NCI-H1105 treated with DMSO at 0.1 percent for 48 hours (cell line): Measurements from ENCODE around the gene SLC35D2.
"Not testable (repeated sequence)": the region's sequence is repeated elsewhere in the genome, so short reads cannot be mapped to it uniquely, and the experiment has no call there.

ENCODE experiments used
- DNase-seq: peaks from one replicate; lab custom pipeline; 2025; lab: John Stamatoyannopoulos, UW

Gene SLC35D2

DNA sequence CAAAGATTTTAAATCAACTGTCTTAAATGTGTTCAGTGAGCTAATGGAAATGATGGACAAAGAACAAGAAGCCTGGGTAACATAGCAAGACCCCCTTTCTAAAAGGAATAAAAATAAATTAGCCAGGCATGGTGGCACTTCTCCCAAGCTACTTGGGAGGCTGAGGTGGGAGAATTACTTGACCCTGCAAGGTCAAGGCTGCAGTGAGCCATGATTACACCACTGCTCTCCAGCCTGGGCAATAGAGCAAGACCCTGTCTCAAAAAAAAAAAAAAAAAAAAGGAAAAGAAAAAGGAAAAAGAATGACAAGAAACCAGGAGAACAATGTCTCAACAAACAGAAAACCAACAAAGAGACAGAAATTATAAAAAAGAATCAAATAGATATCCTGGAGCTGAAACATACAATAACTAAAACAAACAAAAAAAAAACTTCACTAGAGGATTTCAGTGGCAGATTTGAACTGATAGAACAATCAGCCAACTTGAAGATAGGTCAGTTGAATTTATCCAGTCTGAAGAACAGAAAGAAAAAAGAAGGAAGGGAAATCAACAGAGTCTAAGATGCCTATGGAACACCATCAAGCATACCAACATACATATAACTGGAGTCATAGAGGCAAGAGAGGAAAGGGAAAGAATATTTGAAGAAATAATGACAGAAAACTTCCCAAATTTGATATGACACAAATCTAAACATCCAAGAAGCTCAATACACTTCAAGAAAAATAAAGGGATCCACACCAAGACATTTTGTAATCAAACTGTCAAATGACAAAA, 16.8 kb upstream of the SLC35D2 start:
- no peak for DNase-seq

DNA sequence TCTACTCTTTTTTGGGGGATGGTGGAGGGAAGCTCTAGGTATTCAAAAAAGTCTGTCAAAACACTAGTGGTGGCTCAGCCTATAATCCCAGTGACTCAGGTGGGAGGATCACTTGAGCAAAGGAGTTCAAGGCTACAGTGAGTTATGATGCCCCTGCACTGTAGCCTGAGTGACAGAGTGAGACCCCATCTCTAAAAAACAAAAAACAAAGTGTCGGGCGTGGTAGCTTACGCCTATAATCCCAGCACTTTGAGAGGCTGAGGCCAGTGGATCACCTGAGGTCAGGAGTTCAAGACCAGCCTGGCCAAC, 15.8 kb upstream of the SLC35D2 start:
- no peak for DNase-seq

DNA sequence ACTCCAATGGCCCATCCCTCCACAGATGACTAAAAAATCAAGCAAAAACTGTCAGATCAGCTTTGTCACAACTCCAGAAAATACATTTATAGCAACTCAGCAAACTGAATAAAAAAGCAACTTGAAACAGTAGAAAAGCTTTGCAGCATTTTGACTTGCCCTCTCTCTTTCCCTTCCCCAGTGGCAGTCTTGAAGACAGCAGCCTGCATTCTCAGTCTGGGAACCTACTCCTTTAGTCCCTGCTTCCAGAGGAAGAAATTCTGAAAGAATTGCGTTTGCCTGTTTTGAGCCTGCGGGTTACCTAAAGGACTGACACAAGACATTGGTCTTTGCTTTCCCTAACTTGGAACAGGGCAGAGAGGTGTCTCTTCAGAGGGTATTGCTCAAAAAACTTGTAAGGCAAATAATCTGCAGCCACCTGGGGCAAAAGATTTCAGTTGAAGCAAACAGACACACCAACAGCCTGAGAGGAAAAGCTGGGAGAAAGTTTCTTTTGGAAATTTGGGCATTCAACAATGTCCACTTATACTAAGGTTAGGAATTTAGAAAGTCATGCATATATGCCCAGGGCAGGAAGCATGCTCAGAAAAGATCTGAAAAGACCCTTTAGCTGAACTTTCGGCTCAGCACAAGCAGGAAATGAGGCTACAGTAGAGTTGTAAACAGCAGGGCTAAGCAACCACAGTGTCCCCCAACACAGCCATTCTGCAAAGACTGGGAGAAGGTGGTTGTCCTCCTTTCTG, 15.2 kb upstream of the SLC35D2 start:
- no peak for DNase-seq

DNA sequence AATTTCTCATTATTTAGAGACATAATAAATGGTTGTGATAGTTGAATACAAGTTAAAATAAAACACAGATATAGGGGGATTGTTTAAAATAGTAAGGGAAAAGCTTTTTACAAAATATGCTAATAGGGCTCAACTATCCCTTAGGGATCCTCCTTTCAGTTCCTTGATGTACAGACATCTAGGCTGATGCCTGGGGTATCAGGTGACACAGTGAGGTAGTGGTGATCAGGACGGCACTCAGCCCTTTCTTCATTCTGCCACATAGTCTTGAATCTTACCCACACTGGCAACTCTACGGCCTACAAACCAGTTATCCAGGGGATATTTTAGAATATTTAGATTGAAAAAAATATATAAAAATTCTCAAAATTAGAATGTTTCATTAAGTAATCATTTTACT, 12.5 kb upstream of the SLC35D2 start:
- no peak for DNase-seq

DNA sequence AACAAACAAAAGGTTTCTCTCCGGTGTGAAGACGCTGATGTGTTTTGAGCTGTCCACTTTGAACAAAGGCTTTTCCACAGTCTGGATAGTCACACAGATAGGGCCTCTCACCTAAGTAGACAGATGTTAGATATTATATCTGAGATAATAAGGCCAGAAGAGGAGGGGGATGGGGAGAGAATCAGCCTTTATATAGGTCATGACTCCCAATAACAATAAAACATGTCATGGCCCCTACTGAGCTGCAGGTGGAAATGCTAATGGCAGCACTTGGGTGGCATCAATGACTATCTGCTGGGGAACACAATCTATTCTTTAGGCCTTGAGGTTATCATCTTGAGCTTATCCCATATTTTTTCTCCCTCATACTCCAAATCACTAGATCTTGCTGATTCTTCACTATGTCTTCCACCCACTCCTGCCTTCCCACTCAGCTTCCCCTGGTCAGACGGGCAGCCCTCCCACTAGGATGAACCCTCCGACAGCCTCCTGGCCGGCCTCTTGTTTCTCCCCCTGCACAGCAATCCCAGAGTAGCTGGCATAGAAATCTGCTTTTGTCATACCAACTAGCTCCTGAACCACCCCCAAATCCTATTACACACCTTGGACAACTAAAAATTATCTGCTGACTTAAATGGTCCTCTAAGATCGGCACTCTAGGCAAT, 11.5 kb upstream of the SLC35D2 start:
- DNase-seq, result no peak

DNA sequence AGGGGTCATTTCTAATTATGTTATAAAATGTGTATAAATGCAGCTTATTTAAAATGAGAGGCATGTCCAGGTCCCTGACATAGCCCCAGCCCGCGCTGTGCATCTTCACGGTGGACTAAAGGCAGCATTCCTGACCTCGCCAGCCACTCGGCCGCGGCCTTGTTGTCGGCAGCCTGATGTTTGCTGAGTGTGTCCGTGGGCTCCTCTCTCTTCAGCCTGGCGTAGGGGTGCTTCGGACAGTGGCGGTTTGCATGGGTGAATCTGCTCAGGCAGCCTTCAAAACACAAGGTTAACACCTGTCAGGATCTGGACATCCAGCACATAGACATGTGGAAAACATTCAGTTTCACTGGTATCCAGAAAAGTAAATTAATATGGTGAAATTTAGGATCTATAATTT, 8.8 kb upstream of the SLC35D2 start:
- no peak for DNase-seq

DNA sequence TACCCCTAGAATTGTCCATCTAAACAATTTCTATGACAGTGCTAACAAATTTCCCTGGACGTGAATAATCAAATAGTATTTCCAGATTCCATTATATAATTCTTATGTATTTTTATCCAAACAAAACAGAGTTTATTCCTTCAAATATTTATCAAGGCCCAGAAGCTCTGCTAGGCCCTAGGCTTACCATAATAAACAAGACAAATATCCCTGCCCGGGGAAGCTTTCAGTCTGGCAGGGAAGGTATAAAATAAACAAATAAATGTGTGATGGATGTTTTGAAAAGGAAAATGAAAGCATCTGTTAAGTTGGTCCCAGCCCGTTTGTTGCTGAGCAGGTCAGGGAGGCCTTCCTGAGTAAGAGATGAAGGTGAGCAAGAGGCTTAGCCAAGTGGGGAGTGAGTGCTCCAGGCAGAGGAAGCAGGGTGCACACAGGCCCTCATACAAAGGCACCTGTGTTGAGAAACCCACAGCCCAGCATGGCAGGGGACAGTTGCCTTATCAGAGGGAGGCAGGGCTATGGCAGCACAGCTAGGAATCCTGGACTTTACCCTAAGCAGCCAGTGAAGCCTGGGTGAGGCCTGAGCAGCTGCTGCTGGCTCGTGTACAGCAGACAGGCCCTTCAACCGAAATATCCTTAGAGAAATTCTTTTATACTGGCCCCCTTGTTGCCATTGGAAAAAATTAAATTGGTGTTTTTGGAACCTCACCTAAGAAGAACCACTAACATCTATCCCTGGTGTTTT, 7.7 kb upstream of the SLC35D2 start:
- DNase-seq, result no peak

DNA sequence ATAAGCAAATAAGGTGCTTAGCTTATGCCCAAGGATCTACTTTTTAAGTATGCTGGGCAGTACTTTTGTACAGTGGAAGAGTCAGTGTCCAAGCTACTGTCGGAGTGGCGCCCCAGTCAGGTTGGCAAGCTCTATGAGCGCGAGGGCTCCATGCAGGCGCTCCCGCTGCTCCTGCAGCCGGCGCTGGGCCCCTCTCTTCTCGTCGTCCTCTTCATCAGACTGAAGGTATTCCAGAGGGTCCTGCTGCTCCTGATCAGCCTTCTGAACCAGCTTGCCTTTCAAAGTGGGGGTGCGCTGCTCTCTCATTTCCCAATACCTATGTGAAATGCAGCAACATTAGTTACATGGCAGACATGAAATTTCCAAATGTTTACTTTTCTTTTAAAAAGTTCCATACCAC, 4.6 kb upstream of the SLC35D2 start:
- no peak for DNase-seq

DNA sequence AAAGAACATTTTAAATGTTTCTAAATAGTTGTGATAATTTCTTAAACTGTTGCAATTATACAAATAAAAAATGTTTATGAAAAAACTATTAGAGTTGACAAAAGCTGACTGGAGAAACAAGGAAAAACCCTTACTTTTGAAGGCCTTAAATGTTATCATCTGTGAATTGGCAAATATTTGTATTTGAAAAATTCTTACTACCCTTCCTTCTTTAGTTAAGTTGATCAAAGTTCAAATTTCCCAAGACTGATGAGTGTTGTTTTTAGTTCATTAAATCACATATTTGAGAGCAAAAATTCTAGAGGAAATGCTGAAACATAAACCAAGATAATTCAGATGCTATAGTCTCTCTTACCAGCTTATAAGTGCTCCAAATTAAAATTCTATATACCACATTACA, 2.6 kb upstream of the SLC35D2 start:
- DNase-seq, result no peak

DNA sequence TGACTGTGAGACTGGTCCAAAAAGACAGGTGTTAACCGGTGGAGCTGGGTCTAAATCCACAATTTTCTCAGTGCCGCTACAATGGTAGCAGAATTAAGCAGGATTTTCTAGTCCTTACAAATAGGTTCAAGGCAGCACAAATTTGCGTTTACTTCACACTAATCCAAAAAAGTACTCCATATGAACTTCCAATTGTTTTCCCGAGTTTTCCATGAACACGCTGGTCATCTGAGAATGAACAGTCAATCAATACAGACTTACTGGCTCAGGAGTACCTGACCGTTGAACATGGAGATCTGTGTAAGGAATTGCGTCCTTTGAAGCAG, 709 bp downstream of the SLC35D2 start:
- DNase-seq, result no peak

DNA sequence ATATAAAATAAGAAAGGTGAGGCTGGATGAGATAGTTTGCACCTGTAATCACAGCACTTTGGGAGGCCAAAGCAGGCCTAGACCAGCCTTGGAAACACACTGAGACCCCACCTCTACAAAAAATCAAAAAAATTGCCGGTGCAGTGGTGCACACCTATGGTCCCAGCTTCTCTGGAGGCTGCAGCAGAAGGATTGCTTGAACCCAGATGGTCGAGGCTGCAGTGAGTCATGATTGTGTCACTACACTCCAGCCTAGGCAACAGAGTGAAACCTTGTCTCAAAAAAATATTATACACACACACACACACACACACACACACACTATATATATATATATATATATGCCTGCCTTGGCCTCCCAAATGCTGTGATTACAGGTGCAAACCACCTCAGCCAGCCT, 1.3 kb downstream of the SLC35D2 start:
- no peak for DNase-seq

DNA sequence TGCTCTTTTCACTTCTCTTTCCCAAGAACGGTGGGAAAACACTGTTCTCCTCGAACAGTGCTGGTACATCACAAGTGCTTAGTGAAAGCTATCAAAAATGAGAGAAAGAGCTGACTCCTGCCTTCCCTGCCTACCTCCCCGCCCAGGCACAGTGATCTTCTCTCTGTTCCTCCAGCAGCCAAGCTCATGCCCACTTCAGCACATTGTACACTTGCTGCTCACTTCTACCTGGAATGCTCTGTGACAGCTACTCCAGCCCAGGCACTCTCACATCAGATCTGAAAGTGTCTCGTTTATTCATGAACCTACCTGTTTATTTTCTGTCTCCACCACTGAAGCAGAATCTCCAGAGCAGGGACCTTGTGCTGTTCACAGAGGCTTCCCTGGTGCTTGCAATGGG, 1.8 kb downstream of the SLC35D2 start:
- no peak for DNase-seq

DNA sequence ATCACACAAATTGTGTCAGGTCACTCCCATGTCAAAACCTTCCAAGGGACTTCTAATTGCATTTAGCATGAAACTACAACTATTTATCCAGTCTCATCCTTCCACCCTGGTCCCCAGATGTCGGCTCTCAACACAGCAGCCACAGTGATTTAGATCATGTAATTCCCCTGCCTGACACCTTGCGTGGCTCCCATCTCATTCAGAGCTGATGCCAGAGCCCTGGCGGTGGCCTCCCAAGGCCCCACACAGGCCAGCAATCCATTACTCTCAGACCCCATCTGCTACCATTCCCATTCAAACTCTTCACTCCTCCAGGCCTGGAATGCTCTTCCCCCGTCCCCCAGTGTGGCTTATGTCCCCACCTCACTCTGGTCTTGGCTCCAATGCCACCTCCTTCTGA, 2.4 kb downstream of the SLC35D2 start:
- DNase-seq, result no peak

DNA sequence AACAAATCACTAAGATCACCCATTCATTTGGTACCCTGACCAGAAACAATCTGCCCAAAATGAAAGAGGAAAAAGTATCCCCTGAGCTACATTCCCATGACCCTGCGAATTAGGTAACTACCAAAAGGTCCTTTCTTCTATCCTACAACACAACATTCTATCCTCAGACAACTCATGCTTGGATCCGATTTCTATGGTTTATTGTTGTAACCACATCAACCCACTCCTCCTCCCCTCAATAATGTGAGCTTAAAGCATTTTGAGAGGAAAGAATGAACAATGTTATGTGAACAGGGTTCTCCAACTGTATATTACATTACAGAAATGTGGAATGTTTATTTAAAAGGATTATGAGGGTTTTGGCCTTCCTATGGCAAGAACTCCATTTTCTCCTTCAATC, 4.0 kb downstream of the SLC35D2 start:
- DNase-seq, result no peak

DNA sequence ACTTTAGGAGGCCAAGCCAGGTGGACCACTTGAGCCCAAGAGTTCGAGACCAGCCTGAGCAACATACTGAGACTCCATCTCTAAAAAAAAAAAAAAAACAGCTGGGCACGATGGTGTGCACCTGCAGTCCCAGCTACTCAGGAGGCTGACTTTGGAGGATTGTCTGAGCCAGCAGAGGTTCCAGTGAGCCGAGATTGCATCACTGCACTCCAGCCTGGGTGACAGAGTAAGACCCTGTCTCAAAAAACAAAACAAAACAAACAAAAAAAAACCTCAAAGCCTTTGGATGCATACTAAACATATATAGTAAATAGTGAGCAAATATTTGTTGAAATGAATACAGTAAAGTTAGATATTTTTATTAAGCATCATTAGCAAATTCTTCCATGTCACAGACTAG, 5.3 kb downstream of the SLC35D2 start:
- no peak for DNase-seq

DNA sequence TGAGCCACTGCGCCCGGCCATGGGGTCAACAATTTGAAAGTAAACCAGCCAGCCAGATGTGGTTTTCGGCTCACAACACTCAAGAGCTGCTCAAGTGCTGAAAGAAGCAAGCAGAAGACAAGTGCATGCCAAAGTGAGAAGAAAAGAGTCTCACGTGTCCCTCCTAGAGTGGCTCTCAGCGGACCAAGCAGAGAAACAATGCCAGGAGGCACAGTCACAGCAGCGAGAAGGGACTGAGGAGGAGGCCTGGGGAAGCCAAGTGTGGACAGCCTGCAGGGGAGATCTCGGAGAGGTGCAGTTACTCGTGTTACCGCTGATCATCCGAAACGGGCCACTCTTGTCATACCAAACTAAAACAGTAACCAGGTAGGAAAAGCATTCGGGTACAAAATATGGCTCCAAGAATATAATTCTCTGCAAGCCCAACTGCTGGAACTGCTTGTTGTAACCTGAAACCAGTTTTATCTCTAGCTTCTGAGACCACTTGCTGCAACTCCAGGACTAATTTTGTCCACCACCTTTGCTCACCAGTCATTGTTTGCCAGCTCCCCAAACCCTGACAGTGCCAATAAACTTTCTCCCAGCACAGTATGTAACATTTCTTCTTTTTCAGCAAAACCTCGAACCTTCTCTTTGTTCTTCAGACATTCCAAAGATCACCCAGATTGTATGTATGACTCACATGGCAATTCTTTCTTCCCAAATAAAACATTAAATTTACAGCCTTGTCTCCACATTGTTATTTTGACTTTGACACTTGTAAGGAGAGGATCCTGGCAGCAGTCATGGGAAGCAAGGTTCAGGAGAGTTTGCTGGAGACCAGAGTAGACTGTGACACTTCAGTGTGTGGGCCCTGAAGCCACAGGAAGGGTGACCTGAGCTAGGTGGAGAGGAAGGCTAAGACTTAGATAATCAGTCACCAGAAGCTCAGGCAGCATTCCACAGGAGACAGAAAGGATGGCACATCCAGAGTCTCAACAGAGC, 6.3 kb downstream of the SLC35D2 start:
- DNase-seq, result no peak

DNA sequence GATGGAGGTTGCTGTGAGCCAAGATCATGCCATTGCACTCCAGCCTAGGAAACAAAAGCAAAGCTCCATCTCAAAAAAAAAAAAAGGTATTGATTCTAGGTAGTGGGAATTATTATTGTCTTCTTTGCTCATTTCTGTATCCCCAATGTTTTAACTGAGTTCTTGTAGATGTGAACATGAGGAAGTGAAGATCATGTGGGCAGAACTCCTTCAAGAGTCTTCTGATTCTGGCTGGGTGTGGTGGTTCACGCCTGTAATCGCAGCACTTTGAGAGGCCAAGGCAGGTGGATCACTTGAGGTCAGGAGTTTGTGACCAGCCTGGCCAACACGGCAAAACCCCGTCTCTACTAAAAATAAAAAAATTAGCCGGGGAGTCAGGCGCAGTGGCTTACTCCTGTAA, 8.0 kb downstream of the SLC35D2 start:
- not testable (repeated sequence) for DNase-seq

DNA sequence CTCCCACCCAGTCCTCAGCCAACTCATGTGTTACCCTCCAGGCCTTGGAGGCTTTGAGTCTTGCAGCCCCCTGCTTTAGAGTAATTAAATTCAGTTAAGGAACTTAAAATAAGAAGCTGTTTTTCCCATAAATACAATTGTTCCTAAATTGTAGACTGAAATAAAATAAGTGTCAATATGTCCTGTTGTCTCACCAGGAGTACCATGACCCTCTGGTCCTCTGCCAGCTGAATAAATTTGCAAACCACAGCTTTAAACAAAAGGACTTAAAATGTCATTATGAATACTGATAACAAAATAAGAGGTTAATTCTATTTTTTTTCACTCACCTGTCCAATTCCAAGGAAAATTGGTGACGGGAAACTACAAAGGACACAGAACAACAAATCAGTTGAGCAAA, 15.6 kb downstream of the SLC35D2 start:
- DNase-seq, result no peak

DNA sequence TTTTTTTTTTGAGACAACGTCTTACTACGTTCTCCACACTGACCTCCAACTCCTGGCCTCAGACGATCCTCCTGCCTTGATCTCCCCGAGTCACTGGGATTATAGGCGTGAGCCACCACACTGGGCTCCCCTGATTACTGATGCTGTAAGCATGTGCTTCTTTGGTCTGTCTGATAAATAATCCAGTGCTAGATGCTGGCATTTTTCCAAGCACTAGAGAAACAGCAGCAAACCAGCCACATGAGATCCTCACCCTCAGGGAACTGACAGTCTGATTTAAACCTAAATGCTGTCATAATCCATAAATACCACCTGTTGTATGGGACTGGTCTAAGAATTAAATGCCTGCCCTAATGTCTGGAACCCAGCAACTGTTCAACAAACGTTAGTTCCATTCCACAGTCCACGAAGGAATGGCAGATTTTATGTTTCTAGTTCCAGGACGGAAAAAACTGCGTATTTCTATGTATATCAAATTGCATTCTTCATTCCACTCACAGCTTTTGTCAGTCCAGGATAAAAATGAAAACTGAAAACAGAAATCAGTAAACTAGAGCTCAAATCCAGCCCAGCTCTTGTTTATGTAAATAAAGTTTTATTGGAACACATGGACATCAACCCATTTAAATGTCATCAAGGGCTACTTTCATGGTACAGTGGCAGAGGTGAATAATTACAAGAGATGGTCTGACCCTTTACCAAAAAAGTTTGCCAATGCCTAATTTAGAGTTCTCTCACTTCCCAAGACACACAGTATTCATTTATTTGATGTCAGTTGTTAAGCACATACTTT, 20.1 kb downstream of the SLC35D2 start:
- no peak for DNase-seq

DNA sequence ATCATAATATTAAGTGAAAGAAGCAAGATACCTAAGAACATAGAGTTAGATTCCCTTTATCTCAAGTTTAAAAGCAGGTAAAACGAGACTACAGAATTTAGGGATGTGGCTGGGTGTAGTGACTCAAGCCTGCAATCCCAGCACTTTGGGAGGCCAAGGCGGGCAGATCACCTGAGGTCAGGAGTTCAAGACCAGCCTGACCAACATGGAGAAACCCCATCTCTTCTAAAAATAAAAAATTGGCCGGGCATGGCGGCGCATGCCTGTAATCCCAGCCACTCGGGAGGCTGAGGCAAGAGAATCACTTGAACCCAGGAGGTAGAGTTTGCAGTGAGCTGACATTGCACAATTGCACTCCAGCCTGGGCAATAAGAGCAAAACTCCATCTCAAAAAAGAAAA, 21.4 kb downstream of the SLC35D2 start:
- DNase-seq, result not testable (repeated sequence)

DNA sequence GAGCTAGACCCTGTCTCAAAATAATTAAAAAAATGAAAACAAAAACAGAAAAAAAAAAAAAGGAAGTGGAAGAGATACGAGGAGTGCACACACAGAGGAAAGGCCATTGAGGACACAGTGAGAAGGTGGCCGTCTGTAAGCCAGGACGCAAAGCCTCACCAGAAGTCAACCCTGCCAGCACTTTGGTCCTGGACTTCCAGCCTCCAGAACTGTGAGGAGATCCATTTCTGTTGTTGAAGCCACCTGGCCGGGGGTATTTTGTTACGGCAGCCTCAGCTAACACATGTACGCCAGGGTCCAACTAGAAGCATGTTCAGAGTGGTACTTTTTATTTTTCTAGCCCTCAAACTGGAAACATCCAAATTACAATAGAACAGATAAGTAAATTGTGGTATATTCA, 21.8 kb downstream of the SLC35D2 start:
- DNase-seq, result no peak
